GM19395 (cell line): ENCODE measurements around the gene PGAM2.
A peak's percentile ranks its signal among the peaks of the same experiment; 100 is the strongest.

ENCODE experiments used
- ATAC-seq: cut with Tn5 transposase; IDR thresholded peaks from one replicate; pipeline ENCODE4 v1.9.1; 2021; ENCODE audit warnings: mild to moderate bottlenecking, moderate library complexity; ENCODE audit not compliant: unreplicated experiment

Gene PGAM2

GRCh38 chr7:44103923-44104859 lies 38.8 kb upstream of the PGAM2 start, which contains the start of gene AEBP1:
AEBP1 (plus strand) TSS chr7:44104345; CDS start chr7:44104666, 321 bp downstream.
- ATAC-seq: no peak

GRCh38 chr7:44103566-44103922 lies 38.2 kb upstream of the PGAM2 start:
- ATAC-seq: no peak

- no peak for ATAC-seq
Measured at GRCh38 chr7:44102846-44103565, 37.6 kb upstream of the PGAM2 start.

GRCh38 chr7:44101966-44102845 lies 36.8 kb upstream of the PGAM2 start:
- ATAC-seq: no peak

- no peak for ATAC-seq
Measured at GRCh38 chr7:44101303-44101965, 36.1 kb upstream of the PGAM2 start.

- ATAC-seq: no peak
Measured at GRCh38 chr7:44100458-44101302, 35.3 kb upstream of the PGAM2 start.

- no peak for ATAC-seq
Measured at GRCh38 chr7:44099669-44100068, 34.3 kb upstream of the PGAM2 start.

- ATAC-seq: no peak
Measured at GRCh38 chr7:44098092-44099068, 33.0 kb upstream of the PGAM2 start.

- peak; percentile 65 for ATAC-seq
Measured at GRCh38 chr7:44097064-44097932, 31.9 kb upstream of the PGAM2 start.

GRCh38 chr7:44096326-44096881 lies 31.0 kb upstream of the PGAM2 start:
- no peak for ATAC-seq

- no peak for ATAC-seq
Measured at GRCh38 chr7:44095781-44096180, 30.4 kb upstream of the PGAM2 start.

GRCh38 chr7:44094883-44095592 lies 29.7 kb upstream of the PGAM2 start:
- ATAC-seq: no peak

- ATAC-seq: no peak
Measured at GRCh38 chr7:44094365-44094764, 29.0 kb upstream of the PGAM2 start.

- ATAC-seq: no peak
Measured at GRCh38 chr7:44093102-44093641, 27.8 kb upstream of the PGAM2 start.

- ATAC-seq: no peak
Measured at GRCh38 chr7:44087911-44088838, 22.8 kb upstream of the PGAM2 start.
